ENCODE data around the gene CEP95.
A peak's percentile ranks its signal among the peaks of the same experiment; 100 is the strongest.
"Not testable (repeated sequence)": the region's sequence is repeated elsewhere in the genome, so short reads cannot be mapped to it uniquely, and the experiment has no call there.

The CEP95 gene

GRCh38 chr17:64573214-64573613, 66.4 kb downstream of the CEP95 start:
- no peak for DNase-seq (ENCODE audit: low read depth)

- peak; percentile 24 for DNase-seq (ENCODE audit: low read depth)
These were observed 67.9 kb downstream of the CEP95 start for GRCh38 chr17:64574646-64575045.

- DNase-seq (ENCODE audit: low read depth): no peak
These were observed 68.7 kb downstream of the CEP95 start for GRCh38 chr17:64575431-64575830.

- not testable (repeated sequence) for DNase-seq (ENCODE audit: low read depth)
These were observed 70.2 kb downstream of the CEP95 start for GRCh38 chr17:64577025-64577424.

GRCh38 chr17:64579917-64580316, 73.1 kb downstream of the CEP95 start:
- no peak for DNase-seq (ENCODE audit: low read depth)

- DNase-seq (ENCODE audit: low read depth): no peak
These were observed 73.9 kb downstream of the CEP95 start for GRCh38 chr17:64580384-64581315.

- no peak for DNase-seq (ENCODE audit: low read depth)
These were observed 76.3 kb downstream of the CEP95 start for GRCh38 chr17:64583038-64583437.

DNA sequence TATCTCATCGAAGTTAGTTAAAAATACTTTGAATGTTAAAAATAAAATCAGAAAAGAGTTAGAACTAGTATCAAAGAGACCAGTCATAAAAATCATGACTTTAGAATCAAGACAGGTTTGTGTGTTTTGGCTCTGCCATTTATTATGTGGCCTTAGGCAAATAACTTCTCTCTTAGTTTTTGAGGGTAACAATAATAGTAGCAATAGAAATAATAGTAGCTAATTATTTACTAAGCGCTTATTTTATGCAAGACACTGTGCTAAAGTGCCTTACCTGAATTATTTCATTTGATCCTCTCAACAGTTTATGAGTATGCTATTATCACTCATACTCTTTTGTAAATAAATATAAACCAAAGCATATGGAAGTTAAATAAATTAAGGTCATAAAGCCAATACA, 78.4 kb downstream of the CEP95 start:
- DNase-seq (ENCODE audit: low read depth): no peak

Measured in iris pigment epithelial cell (primary cell).